ENCODE data around the gene MX1.

- no peak for TF ChIP-seq CTCF (IDR thresholded peaks at IDR 0.05; ENCODE audit: extremely low read depth in 1 of 2, insufficient read depth in 1 of 2, low read depth in 1 of 2, low read length in 2 of 2)
- no peak for TF ChIP-seq POLR2AphosphoS5 (IDR thresholded peaks at IDR 0.05; ENCODE audit: insufficient read depth, low read depth, low read length)
- no peak for TF ChIP-seq POLR2A (IDR thresholded peaks at IDR 0.05; ENCODE audit: low read depth, low read length)
- no peak for TF ChIP-seq MYC (IDR thresholded peaks at IDR 0.05; ENCODE audit: low read depth, low read length)
- TF ChIP-seq EZH2 (IDR thresholded peaks at IDR 0.05; ENCODE audit: borderline replicate concordance, low read depth, low read length, severe bottlenecking), result no peak
- no peak for TF ChIP-seq GATA2 (IDR thresholded peaks at IDR 0.05; ENCODE audit: insufficient read depth, insufficient read length, low read depth, low read length)
- no peak for TF ChIP-seq MAX (IDR thresholded peaks at IDR 0.05; ENCODE audit: insufficient read depth, insufficient read length)
- no peak for TF ChIP-seq FOS (IDR thresholded peaks at IDR 0.05; ENCODE audit: borderline replicate concordance, insufficient read depth, low read length)
These were observed 68.2 kb downstream of the MX1 start for GRCh38 chr21:41494242-41494641.

All from endothelial cell of umbilical vein (primary cell).